ENCODE measurements around the gene ZNF438. TPM values are rescaled to one million over a fixed set of nuclear protein-coding genes. Genes with fewer than 3 reads are reported as not detected.
"Not testable (repeated sequence)": the region's sequence is repeated elsewhere in the genome, so short reads cannot be mapped to it uniquely, and the experiment has no call there.

Gene ZNF438
- total RNA-seq, 1 experiment from 2014 or later, result 1.3 TPM

DNA sequence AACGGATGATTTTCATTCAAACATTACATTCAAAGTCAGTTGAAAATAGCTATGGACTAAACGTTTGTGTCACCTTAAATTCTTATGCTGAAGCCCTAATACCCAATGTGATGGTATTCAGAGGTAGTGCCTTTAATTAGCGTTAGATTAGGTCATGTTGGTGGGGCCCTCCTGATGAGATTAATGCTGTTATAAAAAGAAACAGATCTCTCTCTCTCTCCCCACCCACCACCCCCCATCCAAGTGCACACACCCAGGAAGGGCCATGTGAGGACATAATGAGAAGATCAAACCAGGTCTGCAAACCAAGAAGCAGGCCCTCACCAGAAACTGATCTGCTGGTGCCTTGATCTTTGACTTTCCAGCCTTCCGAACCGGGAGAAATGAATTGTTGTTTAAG is 44.2 kb downstream of the ZNF438 start:
- DNase-seq (ENCODE audit: low spot score), result no peak

DNA sequence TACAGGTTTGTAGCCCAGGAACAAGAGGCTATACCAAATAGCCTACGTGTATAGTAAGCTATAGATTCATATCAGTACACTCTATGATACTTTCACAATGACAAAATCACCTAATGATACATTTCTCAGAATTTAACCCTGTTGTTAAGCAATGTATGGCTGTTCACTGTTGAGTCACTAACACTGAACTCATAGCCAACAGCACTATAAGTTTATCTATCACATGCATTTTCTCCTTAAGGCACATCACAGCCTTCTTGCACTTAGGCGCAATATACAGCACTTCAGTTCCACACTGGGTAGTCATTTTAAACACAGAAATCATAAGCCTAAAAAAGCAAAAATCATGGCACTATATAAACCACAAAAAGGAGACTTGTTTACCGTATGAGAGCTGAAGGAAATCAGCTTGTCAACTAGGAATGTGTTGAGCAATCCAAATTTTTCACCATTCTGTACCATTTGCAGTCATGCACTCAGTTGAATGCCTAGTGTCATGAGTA is 45.6 kb downstream of the ZNF438 start:
- no peak for DNase-seq (ENCODE audit: low spot score)

DNA sequence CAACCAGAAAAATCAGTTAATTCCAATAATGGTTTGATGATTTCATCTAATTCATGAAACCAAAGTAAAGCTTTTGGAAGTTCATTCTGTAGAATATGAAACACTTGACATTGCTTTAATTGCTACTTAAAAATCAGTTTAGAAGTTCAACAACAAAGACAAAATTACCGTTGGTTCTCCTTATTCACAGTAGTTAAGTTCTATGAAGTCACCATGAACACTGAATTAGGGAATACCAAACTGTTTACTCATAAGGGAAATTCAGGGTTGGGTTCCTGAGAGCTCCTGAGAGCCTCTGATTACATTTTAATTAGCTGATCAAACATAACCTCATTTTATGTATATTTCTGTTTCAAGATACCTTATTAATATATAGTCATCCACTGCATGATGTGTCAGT is 46.2 kb downstream of the ZNF438 start:
- DNase-seq (ENCODE audit: low spot score), result peak; percentile 19

- no peak for DNase-seq (ENCODE audit: low spot score)
Observed at GRCh38 chr10:30984563-30985328, 46.9 kb downstream of the ZNF438 start.

- not testable (repeated sequence) for DNase-seq (ENCODE audit: low spot score)
Observed at GRCh38 chr10:30983209-30983608, 48.5 kb downstream of the ZNF438 start.

DNA sequence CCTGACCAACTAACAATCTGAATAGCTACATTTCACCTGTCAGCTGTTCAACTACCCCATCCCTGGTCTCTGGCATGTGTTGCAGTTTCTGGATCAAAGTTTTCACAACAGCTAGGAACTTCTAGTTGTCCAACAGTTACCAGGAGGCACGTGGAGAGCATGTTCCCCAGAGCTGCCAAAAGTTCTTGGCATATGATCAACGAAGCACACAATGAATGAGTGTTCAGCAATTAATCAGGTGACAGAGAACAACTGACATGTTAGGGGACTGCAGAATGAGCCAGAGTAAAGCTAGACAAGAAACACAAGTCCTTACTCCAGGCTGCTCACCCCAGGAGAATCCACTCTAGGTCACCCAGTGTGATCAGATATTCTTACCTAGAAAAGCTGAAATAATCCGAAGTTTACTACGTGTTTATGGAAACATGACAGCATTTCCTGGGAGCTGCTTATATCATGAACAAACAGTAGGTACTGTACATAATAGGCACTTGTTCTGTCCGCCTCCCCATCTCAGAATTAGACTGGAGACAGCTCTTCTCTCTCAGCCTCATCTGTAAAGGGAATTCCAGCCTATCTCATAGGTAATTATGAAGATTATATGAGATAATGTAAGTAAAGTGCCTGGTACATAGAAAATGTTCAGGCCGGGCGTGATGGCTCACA is 50.6 kb downstream of the ZNF438 start:
- DNase-seq (ENCODE audit: low spot score), result no peak

DNA sequence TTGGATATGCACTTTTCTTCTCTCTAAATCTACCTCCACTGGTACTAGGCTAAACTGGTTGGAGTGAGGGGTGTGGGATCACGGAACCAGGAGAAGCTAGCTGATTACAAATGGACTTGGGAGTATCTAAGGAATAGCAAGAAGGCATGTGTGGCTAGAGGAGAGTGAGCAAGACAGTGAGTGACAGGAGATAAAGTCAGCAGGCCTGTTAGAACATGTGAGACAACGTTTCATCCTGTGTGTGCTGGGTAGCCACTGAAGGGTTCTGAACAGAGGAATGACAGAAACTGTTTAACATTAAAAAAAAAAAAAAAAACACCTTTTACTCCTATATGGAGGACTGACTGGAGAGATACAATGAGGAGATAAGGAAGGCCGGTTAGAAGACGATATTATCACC is 51.7 kb downstream of the ZNF438 start:
- no peak for DNase-seq (ENCODE audit: low spot score)

DNA sequence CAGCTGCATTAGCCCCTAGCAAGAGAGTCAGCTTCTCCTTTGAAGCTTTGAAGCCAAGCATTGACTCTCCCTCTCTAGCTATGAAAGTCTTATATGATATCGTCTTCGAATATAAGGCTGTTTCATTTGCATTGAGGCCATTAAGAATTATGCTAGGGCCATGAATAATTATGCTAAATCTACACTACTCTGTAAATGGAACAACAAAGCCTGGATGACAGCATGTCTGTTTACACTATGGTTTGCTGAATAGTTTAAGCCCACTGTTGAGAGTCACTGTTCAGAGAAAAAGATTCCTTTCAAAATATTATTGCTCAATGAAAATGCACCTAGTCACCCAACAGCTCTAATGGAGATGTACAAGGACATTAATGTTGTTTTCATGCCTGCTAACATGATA is 52.8 kb downstream of the ZNF438 start:
- no peak for DNase-seq (ENCODE audit: low spot score)

- DNase-seq (ENCODE audit: low spot score), result no peak
Observed at GRCh38 chr10:30977385-30977784, 54.3 kb downstream of the ZNF438 start.

DNA sequence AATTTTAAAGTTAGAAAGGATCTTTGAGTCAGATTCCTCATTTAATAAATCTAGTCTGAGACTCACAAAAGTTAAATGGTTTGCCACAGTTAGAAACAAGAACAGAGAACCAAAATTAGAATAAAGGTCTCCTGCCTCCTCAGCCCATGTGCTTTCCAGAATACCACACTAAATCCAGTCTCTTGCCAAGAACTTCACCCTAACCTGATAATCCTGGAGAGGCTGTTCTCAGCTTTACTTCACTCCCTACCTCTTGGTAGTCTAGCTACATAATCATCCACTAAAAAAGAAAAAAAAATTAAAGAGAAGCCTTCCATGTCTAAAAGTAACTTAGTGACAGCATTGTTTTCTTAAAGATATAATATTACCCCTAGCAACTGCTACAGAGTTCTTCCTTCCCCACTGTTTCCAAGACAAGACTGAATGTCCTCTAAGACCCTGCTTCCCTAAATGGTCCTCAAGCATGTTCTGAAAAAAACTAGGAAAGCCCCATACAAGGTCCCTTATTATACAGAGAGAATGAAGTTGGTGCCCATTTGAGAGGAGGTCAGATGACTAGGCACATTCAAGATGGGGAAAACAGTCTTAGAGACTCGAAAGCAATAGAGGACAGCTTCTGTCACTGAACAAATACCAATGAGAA is 56.8 kb downstream of the ZNF438 start:
- DNase-seq (ENCODE audit: low spot score), result no peak

DNA sequence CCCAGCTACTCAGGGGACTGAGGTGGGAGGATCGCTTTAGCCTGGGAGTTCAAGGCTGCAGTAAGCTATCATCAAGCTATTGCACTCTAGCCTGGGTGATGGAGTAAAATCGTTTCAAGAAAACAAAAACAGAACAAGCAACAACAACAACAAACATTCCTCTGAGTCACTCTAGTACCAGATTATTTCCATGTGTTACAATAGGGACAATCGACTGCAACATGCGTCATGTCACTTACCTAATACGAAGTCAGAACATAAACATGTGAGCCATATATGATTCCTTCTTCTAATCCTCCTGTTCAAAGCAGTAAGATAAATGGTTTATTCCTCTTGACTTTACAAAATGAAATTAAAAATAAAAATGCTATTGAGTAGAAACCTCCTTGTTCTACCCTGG is 57.3 kb downstream of the ZNF438 start:
- DNase-seq (ENCODE audit: low spot score), result no peak

- DNase-seq (ENCODE audit: low spot score), result no peak
Observed at GRCh38 chr10:30973737-30974136, 57.9 kb downstream of the ZNF438 start.

GRCh38 chr10:30970760-30971460 is 60.8 kb downstream of the ZNF438 start:
- DNase-seq (ENCODE audit: low spot score), result no peak

DNA sequence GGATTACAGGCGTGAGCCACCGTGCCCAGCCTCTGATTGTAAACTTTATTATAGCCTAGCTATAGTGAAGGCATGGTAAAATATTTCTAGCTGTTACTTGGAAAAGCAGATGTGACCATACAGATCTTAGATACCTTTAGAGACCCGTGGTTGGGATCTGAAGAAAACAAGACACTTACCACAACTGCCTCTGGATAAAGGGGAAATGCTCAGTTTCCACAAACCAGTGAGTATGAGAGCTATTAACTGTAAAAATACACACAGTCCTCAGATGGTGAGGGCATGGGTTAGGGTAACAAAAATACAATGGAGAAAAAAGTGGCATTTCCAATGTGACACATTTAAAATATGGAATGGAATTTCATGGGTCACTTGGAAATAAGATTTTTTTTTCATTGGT is 63.0 kb downstream of the ZNF438 start:
- no peak for DNase-seq (ENCODE audit: low spot score)

DNA sequence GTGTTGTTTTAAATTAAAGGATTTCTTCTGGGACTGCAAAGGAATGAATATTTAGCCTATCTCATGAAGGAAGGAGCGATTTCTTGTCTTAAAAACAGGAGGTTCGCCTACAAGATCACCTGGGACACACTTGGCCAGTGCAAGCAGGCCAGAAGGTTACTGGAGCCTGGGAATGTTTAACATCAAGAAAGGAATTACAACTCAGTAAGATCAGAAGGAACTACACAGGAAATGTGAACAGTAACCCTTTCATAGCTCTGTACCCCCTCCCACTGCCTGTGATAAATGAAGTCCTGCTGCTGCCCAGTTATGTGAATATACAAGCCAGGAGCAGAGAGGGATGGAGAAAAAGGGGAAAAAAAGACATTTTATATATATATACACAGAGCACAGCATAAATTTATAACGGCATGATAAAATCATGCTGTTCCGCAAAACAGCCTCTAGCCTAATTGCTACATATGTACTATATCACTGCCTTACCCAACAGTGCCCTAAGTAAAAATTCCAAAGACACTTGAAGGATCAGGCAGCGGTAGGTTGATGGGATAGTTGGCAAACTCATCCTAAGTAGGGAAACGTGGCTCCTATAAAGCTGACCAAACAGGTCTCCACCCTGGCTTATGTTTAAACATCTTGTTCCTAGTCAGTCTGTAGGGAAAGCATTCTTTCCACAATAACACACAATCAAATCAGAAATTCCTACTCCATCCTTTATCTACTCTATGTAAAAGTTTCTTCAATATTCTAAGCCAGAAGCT is 63.8 kb downstream of the ZNF438 start:
- no peak for DNase-seq (ENCODE audit: low spot score)

DNA sequence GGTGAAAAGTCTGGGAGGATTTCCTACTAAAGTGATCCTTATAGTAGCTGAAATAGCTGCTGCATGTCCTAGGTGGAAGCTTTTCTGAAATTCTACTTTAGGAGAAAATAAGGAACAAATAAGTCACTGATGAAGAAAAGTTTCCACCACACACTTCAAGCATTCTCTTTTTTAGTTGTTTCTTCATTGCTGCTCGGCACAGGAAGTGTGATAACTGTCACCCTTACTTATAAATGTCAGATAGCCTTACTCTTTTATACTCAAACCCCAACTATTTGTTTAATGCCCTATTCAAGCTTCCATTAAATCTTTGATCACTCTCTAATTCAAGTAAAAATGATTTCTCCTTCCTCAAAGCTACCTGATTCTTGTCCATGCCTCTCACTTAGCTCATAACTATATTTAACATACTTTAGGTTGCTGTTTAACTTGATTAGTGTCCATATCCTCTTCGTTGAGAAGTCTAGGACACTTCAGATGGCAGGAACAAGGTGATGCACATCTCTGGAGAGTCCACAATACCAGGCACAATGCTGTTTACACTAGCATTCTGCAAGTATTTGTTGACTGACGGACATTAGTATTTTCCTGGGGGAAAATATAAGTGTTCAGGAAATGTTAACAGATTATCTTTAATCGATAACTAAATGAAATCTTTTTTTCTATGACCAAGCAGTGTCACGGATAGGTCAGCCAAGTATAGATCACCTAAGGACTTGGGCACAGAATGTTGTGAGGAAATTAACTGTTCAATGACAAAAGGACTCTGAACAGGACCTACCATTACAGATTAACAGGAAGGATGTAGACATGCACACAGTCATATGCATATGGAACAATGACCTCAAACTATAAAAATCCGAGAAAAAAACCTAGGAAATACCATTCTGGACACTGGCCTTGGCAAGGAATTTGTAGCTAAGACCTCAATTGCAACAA is 67.4 kb downstream of the ZNF438 start:
- DNase-seq (ENCODE audit: low spot score), result no peak

DNA sequence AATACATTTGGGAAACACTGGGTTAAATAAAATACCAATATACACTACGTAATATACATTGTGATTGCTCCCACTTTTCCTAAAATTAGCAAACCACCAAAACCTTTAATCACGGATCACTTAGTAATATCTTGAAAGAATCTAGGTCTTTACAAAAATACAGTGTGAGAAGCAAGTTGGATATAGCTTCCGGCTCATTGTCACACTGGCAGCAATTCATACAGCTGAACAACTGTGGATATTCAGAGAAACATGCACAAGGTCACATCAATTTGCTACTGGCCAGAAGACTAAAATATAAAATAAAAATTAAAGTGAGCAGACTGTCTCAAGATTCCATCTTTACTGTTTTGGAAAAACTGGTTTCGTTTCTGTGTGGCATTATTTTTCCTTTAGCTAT is 69.1 kb downstream of the ZNF438 start:
- no peak for DNase-seq (ENCODE audit: low spot score)

GRCh38 chr10:30959836-30960210 is 71.8 kb downstream of the ZNF438 start:
- no peak for DNase-seq (ENCODE audit: low spot score)

DNA sequence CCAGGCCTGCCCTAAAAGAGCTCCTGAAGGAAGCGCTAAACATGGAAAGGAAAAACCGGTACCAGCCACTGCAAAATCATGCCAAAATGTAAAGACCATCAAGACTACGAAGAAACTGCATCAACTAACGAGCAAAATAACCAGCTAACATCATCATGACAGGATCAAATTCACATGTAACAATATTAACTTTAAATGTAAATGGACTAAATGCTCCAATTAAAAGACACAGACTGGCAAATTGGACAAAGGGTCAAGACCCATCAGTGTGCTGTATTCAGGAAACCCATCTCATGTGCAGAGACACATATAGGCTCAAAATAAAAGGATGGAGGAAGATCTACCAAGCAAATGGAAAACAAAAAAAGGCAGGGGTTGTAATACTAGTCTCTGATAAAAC is 82.4 kb downstream of the ZNF438 start:
- not testable (repeated sequence) for DNase-seq (ENCODE audit: low spot score)

DNA sequence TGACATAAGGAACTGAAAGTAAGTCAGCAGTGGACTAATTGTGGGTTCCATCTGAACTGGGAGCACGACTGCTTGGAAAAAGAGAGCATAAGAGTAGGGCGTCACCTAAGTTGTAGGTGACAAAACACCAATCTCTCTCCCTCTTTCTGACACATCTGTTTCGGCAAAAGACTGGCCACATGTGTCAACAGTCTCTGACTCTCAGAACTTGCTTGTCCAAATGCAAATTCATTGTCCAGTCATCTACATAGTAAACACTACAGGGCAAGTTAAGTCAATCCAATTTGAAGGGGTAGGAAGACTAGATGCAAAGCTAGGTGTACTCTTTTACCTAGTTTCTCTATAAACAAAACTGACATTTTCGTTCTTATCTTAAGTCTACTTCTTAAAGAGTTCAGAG is 87.7 kb downstream of the ZNF438 start:
- DNase-seq (ENCODE audit: low spot score), result no peak

Data from H4 (cell line).